K562 treated with DMSO at 1 percent for 48 hours (cell line): Measurements from ENCODE around the gene ANKRA2. TPM values are rescaled to one million over a fixed set of nuclear protein-coding genes. Genes with fewer than 3 reads are reported as not detected.

Experiments used
- total RNA-seq: library from RNA; unstranded; fragments of 300-600 nt; gene quantifications from 2 replicates; pipeline ENCODE4 v1.2.3, GENCODE V29; 2022; ENCODE audit warnings: low replicate concordance; ENCODE audit errors: extremely low read depth

Gene ANKRA2
- total RNA-seq = not detected in 2 replicates

GRCh38 chr5:73565139-73565968, at the start of gene ANKRA2, which contains the start of gene UTP15:
TSS of gene ANKRA2 (minus strand) at chr5:73565639. CDS start at chr5:73562881, 2,758 bp downstream.
TSS of gene UTP15 (plus strand) at chr5:73565743. CDS start at chr5:73567345, 1,602 bp downstream.

Other genes starting within 250 kb of the ANKRA2 start
- not detected in 2 replicates for gene FOXD1, start 116.9 kb downstream of the ANKRA2 start, total RNA-seq
- 608 TPM in 1 of 2 replicates, not detected in the other for gene BTF3, start 67.2 kb downstream of the ANKRA2 start, total RNA-seq
- gene UTP15, start 104 bp upstream of the ANKRA2 start, total RNA-seq = not detected in 2 replicates
- not detected in 2 replicates for gene ARHGEF28, start 60.6 kb upstream of the ANKRA2 start, total RNA-seq